HG03095 (cell line): ENCODE results near the gene POTEB3.
"Not testable (repeated sequence)": the region's sequence is repeated elsewhere in the genome, so short reads cannot be mapped to it uniquely, and the experiment has no call there.

Experiments
- ATAC-seq: cut with Tn5 transposase; IDR thresholded peaks from one replicate; pipeline ENCODE4 v1.9.1; 2021; ENCODE audit warnings: moderate library complexity; ENCODE audit not compliant: unreplicated experiment

Gene POTEB3

DNA sequence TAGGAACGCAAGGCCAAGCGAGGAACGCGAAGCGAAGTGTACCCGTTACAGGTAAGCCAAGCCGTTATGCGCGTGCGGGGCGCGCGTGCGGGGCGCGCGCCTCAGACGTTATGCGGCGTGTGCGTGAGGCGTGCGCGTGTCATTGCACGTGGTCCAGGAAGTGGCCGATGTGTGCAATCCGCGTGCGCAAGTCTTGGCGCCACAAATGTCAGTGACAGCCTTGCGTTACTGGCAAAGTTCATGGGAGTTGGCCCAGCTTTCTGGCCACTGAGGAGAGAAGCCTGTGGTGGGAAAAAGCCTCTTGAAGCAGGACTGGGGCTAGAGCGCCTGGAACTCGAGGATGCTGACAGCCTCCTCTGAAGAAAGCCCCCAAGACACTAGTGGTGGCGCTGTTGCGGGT is at the start of gene POTEB3:
Gene POTEB3 (minus strand): TSS at position 101 of the 400 bp plus-strand sequence. CDS start 488 bp downstream, outside the sequence.
- ATAC-seq = not testable (repeated sequence)

DNA sequence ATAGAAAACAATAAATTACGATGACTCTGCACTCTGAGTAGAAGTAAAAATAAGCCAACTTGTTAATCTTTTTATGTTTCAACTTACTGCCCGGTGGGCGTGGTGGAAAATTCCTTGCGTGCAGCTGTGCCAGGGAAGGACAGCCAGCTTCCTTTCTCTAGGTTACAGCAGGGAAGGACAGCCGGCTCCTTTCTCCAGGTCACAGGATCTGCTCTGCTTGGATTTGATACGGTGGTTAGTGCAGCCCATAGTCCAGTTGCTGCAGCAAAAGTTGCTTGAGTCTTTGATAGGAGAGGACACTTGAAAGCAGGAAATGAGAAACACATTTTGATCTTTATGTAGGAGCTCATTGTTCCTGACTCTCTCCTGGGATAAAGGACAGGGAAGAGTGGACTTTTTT is 13.4 kb upstream of the POTEB3 start:
- not testable (repeated sequence) for ATAC-seq

DNA sequence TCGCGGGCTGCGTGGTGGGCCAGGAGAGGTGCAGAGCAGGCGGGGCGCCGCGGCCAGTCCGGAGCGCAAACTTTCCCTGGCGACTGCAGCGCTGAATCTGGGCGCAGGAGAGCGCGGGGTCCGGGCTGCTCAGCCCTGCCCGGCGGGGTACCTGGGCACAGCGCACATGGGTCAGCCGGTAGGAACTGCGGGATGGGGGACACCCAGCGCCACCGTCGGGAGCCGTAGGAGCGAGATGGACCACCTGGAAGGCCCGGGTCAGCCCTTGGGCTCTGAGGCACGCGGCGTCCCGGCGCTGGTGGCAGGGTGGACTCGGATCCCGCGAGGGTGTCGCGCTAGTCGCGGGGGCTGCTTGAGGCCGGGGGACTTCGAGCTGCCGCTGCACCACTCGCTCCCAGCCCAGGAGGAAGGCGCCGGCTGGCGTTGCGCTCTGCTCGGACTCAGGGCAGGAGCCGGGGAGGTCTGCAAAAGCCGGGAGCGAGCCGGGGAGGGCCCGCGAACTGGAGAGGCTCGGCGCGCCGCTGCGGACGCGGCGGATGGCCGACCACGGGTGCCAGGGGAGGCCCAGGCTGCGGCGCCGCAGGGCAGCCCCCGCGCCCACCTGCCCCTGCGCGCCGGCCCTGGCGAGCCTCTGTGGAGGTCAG is 11.7 kb upstream of the POTEB3 start:
- ATAC-seq = not testable (repeated sequence)

DNA sequence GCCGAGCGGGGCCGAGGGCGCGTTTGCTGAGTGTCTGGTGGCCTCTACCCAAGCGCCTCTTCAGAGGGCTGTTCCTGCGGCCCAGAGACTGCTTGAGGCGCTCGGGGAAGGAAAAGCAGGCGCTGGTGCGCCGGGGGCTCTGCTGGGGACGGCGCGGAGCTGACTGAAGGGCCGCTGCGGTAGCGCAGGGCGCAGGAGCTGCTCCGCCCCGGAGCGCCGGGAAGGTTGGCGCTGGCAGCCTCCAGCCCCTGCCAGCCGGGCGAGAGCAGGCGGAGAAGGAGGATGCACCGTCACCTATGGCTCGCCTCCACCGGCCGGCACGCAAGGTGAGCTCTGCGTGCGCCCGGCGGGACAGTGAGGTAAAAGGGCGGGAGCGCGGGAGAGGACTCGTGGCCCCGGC is 11.2 kb upstream of the POTEB3 start:
- ATAC-seq = not testable (repeated sequence)

DNA sequence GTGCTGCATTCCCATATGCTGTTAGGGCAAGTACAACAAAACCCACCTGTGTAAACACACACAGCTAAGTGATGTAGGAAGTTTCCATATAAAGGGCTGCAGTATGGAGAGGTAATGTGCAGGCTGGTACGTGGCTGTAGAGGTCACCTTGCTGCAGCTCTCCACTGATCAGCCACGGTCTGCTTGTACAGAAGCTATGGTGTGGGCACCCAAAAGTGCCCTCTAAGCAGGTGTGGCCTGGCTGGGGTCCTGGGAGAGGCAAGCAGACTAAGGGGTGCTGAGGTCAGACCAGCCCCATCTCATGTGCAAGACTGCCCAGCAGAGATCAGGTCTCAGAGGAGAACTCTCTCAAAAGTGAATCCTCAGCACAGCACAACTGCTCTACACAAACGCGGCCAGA is 32.9 kb downstream of the POTEB3 start:
- ATAC-seq = not testable (repeated sequence)

DNA sequence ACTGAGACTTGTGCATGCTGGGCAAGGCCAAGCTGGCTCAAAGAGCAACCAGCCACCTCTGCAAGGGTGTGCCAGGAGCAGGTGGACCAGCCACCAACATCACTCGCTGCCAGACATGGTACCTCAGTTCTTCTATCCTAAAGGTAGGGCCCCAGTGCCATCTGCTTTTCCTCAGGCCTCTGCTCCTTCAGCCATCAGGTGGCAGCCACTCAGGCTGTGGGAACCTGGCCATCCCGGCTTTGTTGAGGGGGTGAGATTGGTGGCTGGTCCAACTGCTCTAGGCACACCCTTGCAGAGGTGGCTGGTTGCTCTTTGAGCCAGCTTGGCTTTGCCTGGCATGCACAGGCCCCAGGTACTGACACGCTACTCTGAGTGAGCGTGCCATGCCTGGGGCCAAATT is 38.8 kb downstream of the POTEB3 start:
- ATAC-seq = not testable (repeated sequence)

DNA sequence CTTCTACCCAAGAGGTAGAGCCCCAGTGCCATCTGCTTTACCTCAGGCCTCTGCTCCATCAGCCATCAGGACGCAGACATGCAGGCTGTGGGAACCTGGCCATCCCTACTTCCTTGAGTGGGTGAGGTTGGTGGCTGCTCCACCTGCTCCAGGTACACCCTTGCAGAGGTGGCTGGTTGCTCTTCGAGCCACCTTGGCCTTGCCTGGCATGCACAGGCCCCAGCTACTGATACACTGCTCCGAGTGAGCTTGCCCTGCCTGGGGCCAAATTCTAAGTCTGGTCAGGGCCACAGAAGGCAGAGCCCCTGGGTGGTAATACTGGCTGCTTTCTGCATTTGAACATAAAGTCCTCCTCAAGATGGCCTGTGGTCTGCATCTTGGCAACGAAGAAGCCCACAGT is 41.2 kb downstream of the POTEB3 start:
- not testable (repeated sequence) for ATAC-seq

DNA sequence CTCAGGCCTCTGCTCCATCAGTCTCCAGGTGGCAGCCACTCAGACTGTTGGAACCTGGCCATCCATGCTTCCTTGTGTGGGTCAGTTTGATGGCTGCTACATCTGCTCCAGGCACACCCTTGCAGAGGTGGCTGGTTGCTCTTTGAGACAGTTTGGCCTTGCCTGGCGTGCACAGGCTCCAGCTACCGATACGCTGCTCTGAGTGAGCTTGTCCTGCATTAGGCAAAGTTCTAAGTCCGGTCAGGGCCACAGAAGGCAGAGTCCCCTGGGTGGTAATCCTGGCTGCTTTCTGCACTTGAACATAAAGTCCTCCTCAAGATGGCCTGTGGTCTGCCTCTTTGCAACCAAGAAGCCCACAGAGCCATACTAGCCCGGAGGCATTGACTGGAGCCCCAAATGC is 41.8 kb downstream of the POTEB3 start:
- ATAC-seq = not testable (repeated sequence)

DNA sequence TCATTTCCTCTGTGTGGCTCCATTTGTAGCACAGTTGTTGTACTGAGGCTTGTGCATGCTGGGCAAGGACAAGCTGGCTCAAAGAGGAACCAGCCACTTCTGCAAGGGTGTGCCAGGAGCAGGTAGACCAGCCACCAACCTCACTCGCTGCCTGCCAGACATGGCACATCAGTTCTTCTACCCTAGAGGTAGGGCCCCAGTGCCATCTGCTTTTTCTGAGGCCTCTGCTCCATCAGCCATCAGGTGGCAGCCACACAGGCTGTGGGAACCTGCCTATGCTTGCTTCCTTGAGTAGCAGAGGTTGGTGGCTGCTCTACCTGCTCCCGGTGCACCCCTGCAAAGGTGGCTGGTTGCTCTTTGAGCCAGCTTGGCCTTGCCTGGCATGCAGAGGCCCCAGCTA is 42.6 kb downstream of the POTEB3 start:
- ATAC-seq = not testable (repeated sequence)

DNA sequence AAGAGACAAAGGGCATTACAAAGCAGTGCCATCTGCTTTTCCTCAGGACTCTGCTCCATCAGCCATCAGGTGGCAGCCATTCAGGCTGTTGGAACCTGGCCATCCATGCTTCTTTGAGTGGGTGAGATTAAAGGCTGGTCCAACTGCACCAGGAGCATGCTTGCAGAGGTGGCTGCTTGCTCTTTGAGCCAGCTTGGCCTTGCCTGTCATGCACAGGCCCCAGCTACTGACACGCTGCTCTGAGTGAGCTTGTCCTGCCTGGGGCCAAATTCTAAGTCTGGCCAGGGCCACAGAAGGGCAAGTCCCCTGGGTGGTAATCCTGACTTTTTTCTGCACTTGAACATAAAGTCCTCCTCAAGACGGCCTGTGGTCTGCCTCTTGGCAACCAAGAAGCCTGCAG is 43.1 kb downstream of the POTEB3 start:
- not testable (repeated sequence) for ATAC-seq

DNA sequence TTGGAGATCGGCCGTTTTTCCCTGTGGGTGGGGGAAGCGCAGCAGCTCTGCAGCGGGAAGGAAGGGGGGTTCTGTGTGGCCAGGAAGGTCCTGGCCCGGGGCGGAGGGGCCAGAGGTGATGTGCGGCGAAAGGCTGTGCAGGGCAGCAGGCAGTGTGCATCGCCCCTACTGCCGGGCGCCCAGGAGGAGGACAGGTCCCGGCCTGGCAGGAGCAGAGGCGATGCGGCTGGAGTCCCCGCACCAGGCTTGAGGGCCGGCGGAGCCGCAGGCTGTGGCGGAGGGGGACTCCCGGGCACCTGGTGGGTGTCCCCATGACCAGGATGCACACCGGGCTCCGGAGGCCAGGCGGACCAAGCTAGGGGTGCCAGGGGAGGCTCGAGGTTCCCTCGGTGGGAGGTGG is 54.3 kb downstream of the POTEB3 start:
- ATAC-seq = not testable (repeated sequence)

DNA sequence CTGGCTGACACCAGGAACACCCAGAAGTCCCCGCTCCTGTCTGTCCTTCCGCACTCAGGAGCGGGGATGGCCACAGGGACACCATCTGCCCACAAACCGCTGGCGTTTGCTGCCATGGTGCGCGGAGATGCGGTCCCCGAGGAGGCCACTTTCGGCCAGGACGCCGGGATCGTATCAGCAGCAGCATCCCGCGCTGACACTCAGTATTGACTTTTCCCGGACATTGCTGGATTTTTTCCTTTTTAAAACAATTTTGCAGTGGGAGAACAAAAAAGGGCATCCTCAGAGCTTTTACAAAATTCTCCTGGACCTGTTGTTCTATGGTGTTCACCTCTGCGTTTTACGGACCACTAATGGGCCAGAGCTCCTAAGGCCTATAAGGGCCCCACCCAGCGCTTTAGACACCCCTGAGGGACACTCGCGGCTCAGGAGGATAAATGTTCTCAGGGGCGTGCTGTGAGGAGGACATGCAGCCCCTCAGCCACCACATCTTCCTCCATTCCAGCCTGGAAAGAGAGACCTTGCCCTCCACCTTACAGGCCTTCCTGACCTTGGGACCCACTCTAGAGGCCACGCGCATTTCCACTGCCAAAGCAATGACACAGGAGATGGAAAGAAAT is 56.3 kb downstream of the POTEB3 start:
- not testable (repeated sequence) for ATAC-seq

DNA sequence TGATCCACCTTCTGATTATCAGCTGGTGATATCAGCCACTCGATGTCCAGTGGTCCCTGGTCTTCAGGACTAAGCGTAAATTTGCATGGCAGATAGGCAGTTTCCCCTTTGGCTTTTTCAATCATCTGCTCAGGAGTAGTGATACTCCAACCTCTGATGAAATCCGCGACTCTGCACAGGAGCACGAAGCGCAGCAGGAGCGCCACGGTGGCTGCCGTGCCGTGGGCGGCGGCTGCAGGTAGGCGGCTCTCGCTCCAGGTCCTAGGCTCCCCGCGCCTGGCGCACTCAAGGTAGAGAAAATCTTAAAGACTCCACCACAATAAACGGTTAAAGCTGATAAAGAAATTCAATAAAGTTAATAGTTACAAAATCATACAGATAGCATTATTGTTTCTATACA is 66.6 kb downstream of the POTEB3 start:
- ATAC-seq = not testable (repeated sequence)

DNA sequence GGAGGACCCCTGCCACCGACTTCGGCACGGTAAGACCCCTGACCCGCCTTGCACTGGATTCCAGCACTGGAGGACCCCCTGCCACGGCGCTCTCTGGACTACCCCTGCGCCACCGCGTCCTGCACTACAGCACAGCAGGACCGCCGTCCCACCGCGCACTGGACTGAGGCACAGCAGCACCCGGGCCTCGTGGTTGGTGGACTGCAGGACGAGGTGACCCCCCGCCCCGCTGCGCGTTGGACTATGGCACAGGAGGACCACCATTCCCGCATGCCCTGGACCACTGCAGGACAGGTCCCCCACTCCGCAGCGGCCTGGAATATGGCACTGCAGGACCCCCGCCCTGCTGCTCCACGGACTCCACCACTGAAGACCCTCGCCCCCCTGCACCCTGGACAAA is 71.1 kb downstream of the POTEB3 start:
- ATAC-seq = not testable (repeated sequence)

DNA sequence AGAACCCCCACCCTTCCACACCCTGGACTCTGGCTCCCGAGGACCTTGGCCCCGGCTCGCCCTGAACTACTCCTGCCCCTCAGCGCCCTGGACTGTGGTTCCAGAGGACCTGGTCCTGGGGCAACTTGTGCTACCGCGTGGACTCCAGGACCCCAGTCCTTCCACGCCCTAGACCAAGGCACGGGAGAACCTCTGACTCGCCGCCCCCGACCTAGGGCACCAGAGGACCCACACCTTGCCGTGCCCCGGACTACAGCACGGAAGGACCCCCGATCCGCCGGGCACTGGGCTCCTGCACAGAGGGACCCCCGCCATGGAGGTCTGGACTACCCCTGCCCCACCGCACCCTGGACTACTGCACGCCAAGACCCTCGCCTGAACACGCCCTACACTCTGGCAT is 71.7 kb downstream of the POTEB3 start:
- not testable (repeated sequence) for ATAC-seq
